Measurements from ENCODE around the gene TMEM25. TPM values are rescaled to one million over a fixed set of nuclear protein-coding genes. Genes with fewer than 3 reads are reported as not detected.

TMEM25 gene
- total RNA-seq, 3 donors from 2014 or later (not counting 1 experiment from before 2014, with no cell fraction given) = 4.1 to 11.0 (median 9.3) TPM

DNA sequence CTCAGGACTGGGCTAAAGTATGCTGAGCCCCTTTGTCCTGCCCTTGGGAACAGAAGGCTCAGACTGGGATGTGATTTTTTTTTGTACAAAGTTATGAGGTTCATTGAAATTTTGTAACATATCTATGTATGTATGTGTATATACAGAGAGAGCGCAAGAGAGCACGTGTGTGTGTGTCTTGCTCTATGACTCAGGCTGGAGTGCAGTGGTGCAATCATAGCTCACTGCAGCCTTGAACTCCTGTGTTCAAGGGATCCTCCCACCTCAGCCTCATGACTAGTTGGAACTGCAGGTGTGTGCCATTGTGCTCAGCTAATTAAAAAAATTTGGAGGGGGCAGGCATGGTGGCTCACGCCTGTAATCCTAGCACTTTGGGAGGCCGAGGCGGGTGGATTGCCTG is 5.7 kb downstream of the TMEM25 start:
- no peak for ATAC-seq
- Mint-ChIP-seq H3K27ac (no peak overlapping the region), H3K9me3 (no peaks in the 10 kb centered on the region), H3K4me3 (no peak overlapping the region), H3K4me1 (peaks cover 3 to 4% of the 10 kb centered on the region in 2 donors), H3K27me3 (ENCODE audit: low read depth in 2 of 2) (no peaks in the 10 kb centered on the region), H3K36me3 (no peaks in the 10 kb centered on the region)
- WGBS (ENCODE audit: insufficient coverage) = 95% methylated on average over 5 of the region's 5 CpGs
- H3K4me1 ChIP-seq (ENCODE audit: control insufficient read depth, insufficient read depth, low read length) = peaks cover 4% of the 10 kb centered on the region
- no peaks in the 10 kb centered on the region for H3K27me3 ChIP-seq (ENCODE audit: control insufficient read depth, insufficient read depth, low read length)
- TF ChIP-seq, protein P1, sequence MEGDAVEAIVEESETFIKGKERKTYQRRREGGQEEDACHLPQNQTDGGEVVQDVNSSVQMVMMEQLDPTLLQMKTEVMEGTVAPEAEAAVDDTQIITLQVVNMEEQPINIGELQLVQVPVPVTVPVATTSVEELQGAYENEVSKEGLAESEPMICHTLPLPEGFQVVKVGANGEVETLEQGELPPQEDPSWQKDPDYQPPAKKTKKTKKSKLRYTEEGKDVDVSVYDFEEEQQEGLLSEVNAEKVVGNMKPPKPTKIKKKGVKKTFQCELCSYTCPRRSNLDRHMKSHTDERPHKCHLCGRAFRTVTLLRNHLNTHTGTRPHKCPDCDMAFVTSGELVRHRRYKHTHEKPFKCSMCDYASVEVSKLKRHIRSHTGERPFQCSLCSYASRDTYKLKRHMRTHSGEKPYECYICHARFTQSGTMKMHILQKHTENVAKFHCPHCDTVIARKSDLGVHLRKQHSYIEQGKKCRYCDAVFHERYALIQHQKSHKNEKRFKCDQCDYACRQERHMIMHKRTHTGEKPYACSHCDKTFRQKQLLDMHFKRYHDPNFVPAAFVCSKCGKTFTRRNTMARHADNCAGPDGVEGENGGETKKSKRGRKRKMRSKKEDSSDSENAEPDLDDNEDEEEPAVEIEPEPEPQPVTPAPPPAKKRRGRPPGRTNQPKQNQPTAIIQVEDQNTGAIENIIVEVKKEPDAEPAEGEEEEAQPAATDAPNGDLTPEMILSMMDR (IDR thresholded peaks at IDR 0.05) = no peak
- H3K27ac ChIP-seq (ENCODE audit: low read length) = no peak overlapping the region
- no peak for DNase-seq
- intact Hi-C loops (cut with micrococcal nuclease) = loop anchor here (1.0 kb wide), 1 partner anchor 30 kb away; no protein-coding TSS in a partner anchor
- no peaks in the 10 kb centered on the region for H3K36me3 ChIP-seq (ENCODE audit: control insufficient read depth, insufficient read depth, low read length)
- no peak overlapping the region for H3K4me3 ChIP-seq (ENCODE audit: low read length)
- no peaks in the 10 kb centered on the region for H3K9me3 ChIP-seq (ENCODE audit: control insufficient read depth, insufficient read depth, low read length)

DNA sequence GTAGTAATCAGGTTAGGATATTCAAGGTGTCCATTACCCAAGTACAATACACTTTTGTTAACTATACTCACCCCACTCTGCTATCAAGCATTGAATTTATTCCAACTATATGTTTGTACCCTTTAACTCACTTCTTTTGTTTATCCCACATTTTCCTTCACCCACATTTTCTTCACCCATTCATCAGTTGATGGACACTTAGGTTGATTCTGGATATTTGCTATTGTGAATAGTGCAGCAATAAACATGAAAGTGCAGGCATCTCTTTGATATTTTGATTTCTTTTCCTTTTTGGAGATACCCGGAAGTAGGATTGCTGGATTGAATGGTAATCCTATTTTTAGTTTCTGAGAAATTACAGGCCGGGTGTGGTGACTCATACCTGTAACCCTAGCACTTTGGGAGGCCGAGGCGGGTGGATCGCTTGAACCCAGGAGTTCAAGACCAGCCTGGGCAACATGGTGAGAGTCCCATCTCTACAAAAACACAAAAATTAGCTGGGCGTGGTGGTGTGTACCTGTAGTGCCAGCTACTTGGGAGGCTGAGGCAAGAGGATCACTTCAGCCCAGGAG is 6.5 kb downstream of the TMEM25 start:
- DNase-seq (no peak), ATAC-seq (no peak)
- Mint-ChIP-seq H3K9me3 (no peaks in the 10 kb centered on the region), H3K4me3 (no peak overlapping the region), H3K4me1 (no peaks in the 10 kb centered on the region), H3K36me3 (no peaks in the 10 kb centered on the region), H3K27me3 (ENCODE audit: low read depth in 2 of 2) (no peaks in the 10 kb centered on the region), H3K27ac (no peak overlapping the region)
- Histone ChIP-seq H3K27ac (ENCODE audit: low read length) (no peak overlapping the region), H3K4me1 (ENCODE audit: control insufficient read depth, insufficient read depth, low read length) (no peaks in the 10 kb centered on the region), H3K36me3 (ENCODE audit: control insufficient read depth, insufficient read depth, low read length) (no peaks in the 10 kb centered on the region), H3K27me3 (ENCODE audit: control insufficient read depth, insufficient read depth, low read length) (no peaks in the 10 kb centered on the region), H3K9me3 (ENCODE audit: control insufficient read depth, insufficient read depth, low read length) (no peaks in the 10 kb centered on the region), H3K4me3 (ENCODE audit: low read length) (no peak overlapping the region)
- WGBS (ENCODE audit: insufficient coverage) = 92% methylated on average over 5 of the region's 6 CpGs
- intact Hi-C loops (cut with micrococcal nuclease) = no loop called here
- TF ChIP-seq, protein P1 (IDR thresholded peaks at IDR 0.05) = no peak

DNA sequence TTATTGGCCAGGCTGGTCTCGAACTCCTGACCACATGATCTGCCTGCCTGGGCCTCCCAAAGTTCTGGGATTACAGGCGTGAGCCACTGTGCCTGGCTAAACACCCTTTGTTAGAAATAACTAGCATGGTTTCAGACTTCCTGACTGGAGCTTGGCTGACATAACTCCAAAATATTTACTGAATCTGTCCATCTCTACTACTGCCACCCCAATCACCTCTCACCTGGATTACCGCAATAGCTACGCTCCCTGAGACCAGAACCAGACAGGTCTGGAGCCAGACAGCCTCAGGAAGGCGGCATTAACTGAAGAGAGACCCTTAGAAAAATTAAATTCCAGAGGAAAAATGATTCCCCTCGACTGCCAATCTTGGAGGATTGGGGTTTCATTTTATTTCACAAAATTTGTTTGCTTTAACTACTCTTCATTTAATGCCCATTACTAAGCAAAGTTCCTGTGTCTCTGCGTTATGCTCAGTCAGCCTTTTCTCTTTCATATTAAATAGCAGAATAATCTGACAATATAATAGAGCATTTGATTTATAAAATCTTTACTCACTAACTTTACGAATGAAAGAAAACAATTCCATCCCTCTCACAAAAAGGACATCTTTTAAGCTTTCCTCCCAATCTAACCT is 13.1 kb downstream of the TMEM25 start:
- DNase-seq (no peak), ATAC-seq (no peak)
- no peak overlapping the region for H3K27ac Mint-ChIP-seq
- H3K27ac ChIP-seq (ENCODE audit: low read length) = no peak overlapping the region
- intact Hi-C loops (cut with micrococcal nuclease) = no loop called here
- H3K4me1 Mint-ChIP-seq = no peaks in the 10 kb centered on the region
- H3K9me3 Mint-ChIP-seq = no peaks in the 10 kb centered on the region
- no peak overlapping the region for H3K4me3 ChIP-seq (ENCODE audit: low read length)
- no peaks in the 10 kb centered on the region for H3K9me3 ChIP-seq (ENCODE audit: control insufficient read depth, insufficient read depth, low read length)
- 96% methylated on average over 6 of the region's 8 CpGs for WGBS (ENCODE audit: insufficient coverage)
- no peaks in the 10 kb centered on the region for H3K27me3 Mint-ChIP-seq (ENCODE audit: low read depth in 2 of 2)
- H3K36me3 ChIP-seq (ENCODE audit: control insufficient read depth, insufficient read depth, low read length) = peaks cover 8% of the 10 kb centered on the region
- H3K36me3 Mint-ChIP-seq = no peaks in the 10 kb centered on the region
- TF ChIP-seq, protein P1 (IDR thresholded peaks at IDR 0.05) = no peak
- no peak overlapping the region for H3K4me3 Mint-ChIP-seq
- no peaks in the 10 kb centered on the region for H3K4me1 ChIP-seq (ENCODE audit: control insufficient read depth, insufficient read depth, low read length)
- no peaks in the 10 kb centered on the region for H3K27me3 ChIP-seq (ENCODE audit: control insufficient read depth, insufficient read depth, low read length)

DNA sequence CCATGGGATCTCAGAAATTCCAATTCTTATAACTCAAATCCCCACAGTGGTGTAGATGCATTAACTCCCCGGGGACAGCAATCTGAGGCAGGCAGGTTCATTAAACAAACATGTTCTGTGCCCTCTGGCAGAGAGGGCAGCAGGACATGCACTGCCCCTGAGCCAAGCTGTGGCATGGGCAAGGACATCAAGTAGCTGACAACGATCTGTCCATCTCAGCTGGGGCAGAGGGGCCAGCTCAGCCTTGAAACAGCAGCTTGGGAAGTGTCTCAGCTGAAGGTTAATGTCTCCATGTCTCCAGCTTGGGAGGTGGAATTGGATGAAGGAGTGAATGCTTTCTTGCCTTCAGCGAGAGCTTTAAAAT is 13.6 kb downstream of the TMEM25 start:
- Mint-ChIP-seq H3K27me3 (ENCODE audit: low read depth in 2 of 2) (no peaks in the 10 kb centered on the region), H3K4me1 (no peaks in the 10 kb centered on the region), H3K9me3 (no peaks in the 10 kb centered on the region), H3K4me3 (no peak overlapping the region), H3K36me3 (no peaks in the 10 kb centered on the region), H3K27ac (no peak overlapping the region)
- Histone ChIP-seq H3K4me1 (ENCODE audit: control insufficient read depth, insufficient read depth, low read length) (no peaks in the 10 kb centered on the region), H3K9me3 (ENCODE audit: control insufficient read depth, insufficient read depth, low read length) (no peaks in the 10 kb centered on the region), H3K27me3 (ENCODE audit: control insufficient read depth, insufficient read depth, low read length) (no peaks in the 10 kb centered on the region), H3K4me3 (ENCODE audit: low read length) (no peak overlapping the region), H3K27ac (ENCODE audit: low read length) (no peak overlapping the region), H3K36me3 (ENCODE audit: control insufficient read depth, insufficient read depth, low read length) (peaks cover 8% of the 10 kb centered on the region)
- ATAC-seq (no peak), DNase-seq (no peak)
- WGBS (ENCODE audit: insufficient coverage) = 89% methylated on average over 3 of the region's 3 CpGs
- intact Hi-C loops (cut with micrococcal nuclease) = no loop called here
- TF ChIP-seq, protein P1 (IDR thresholded peaks at IDR 0.05) = no peak
